GM21528 (cell line): ENCODE data around the gene NUMB.
"Not testable (repeated sequence)": the region's sequence is repeated elsewhere in the genome, so short reads cannot be mapped to it uniquely, and the experiment has no call there.

Source experiments
- ATAC-seq: cut with Tn5 transposase; IDR thresholded peaks from one replicate; pipeline ENCODE4 v1.9.1; 2021; ENCODE audit warnings: mild to moderate bottlenecking, moderate library complexity; ENCODE audit not compliant: unreplicated experiment, low FRiP score

NUMB gene

GRCh38 chr14:73424453-73424852 lies 33.9 kb downstream of the NUMB start:
- ATAC-seq, result no peak

GRCh38 chr14:73423092-73423491 lies 35.3 kb downstream of the NUMB start:
- ATAC-seq, result not testable (repeated sequence)

GRCh38 chr14:73422515-73422914 lies 35.8 kb downstream of the NUMB start:
- ATAC-seq, result no peak

DNA sequence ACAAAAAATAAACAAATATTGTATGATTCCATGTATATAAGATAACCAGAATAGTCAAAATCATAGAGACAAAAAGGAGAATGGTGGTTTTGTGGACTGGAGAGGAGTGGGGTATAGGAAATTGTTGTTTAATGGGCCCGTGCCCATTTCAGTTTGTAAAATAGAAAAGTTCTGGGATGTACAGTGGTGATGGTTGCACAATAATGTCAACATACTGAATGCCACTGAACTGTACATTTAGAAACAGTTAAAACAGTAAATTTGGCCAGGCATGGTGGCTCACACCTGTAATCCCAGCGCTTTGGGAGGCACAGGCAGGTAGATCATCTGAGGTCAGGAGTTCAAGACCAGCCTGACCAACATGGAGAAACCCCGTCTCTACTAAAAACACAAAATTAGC lies 40.1 kb downstream of the NUMB start:
- ATAC-seq, result no peak

DNA sequence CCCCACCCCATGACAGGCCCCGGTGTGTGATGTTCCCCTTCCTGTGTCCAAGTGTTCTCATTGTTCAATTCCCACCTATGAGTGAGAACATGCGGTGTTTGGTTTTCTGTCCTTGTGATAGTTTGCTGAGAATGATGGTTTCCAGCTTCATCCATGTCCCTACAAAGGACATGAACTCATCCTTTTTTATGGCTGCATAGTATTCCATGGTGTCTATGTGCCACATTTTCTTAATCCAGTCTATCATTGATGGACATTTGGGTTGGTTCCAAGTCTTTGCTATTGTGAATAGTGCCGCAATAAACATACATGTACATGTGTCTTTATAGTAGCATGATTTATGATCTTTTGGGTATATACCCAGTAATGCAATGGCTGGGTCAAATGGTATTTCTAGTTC lies 52.1 kb downstream of the NUMB start:
- ATAC-seq, result not testable (repeated sequence)

- ATAC-seq, result no peak
These were observed 55.1 kb downstream of the NUMB start for GRCh38 chr14:73403181-73403752.

DNA sequence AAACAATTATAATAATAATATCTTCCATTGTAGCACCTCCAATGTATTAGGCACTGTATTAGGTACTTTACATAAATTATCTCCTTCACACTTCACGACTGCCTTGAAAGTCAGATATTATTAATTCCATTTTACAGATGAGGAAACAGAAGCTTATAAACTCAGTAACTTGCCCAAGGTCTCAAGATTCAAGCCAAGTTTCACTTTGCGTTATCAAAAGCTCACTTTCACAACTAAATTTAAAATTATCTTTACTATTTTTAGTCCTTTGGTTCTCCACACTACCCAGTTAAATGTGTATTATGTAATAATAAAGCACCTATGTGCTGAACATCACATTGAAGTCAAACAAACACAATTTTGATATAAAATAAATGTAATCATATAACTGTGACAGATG lies 55.8 kb downstream of the NUMB start:
- no peak for ATAC-seq

- ATAC-seq, result no peak
These were observed 60.5 kb downstream of the NUMB start for GRCh38 chr14:73397810-73398209.

DNA sequence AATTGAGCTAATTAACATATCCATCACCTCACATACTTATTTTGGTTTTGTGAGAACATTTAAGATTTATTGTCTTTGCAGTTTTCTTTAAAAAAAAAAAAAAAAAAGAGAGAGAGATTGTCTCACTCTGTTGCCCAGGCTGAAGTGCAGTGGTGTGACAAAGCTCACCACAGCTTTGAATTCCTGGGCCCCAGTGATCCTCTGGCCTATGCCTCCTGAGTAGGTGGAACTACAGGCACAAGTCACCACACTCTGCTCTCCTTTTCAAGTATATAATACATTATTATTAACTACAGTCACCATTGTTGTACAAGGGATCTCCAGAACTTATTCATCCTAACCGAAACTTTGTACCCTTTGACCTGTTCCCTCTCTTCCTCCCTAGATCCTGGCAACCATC lies 64.0 kb downstream of the NUMB start:
- no peak for ATAC-seq

DNA sequence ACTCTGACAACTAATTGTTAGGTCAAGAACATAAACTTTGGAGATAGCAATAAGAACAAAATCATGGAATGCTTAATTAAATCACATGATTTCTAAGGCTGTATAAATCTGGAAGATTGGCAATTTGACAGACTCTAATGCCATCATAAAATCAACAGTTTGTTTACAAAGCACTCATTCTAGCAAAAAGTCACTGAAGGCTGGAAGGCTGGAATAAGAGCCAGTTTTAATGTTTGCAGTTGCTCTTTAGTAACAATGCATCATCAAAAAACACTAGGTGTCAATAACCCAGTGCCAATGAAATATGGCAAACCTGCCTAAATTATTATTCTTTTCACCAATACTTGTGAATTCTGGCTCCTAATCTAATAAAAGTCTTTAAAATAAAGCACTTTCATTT lies 65.0 kb downstream of the NUMB start:
- ATAC-seq, result no peak

GRCh38 chr14:73392329-73393257 lies 65.8 kb downstream of the NUMB start:
- no peak for ATAC-seq

DNA sequence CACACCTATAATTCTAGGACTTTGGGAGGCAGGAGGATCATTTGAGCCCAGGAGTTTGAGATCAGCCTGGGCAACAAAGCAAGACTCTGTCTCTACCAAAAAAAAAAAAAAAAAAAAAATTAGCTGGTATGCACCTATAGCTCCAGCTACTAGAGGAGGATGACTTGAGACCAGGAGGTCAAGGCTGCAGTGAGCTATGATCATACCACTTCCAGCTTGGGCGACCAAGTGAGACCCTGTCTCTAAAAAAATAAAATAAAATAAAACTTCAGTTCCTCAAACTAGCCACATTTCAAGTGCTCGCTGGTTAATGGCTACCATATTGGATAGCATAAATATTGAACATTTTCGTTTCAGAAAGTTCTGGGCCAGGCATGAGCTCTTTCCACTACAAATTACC lies 70.5 kb downstream of the NUMB start:
- not testable (repeated sequence) for ATAC-seq

DNA sequence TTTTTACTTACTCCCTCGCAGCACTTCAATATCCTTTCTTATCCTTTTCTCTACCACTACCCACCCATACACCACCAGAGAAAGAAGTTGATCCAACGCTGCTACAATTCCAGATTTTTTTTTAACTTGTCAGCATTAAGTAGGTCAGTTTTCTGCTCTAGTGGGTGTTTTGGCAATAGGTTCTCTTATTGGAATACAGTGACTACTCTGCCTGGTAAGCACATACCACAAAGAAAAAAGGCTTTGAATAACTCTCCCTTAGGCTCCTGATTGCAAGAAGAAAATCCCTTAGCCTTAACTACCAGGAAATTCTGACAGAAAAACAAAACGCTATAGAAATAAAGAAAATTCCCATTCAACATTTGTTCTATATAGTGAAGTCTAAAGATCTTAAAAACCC lies 72.0 kb downstream of the NUMB start:
- no peak for ATAC-seq

GRCh38 chr14:73385021-73385420 lies 73.3 kb downstream of the NUMB start:
- not testable (repeated sequence) for ATAC-seq

GRCh38 chr14:73383356-73383755 lies 75.0 kb downstream of the NUMB start:
- ATAC-seq, result no peak

GRCh38 chr14:73381380-73382013 lies 76.8 kb downstream of the NUMB start:
- no peak for ATAC-seq

GRCh38 chr14:73376585-73376984 lies 81.8 kb downstream of the NUMB start:
- ATAC-seq, result no peak

GRCh38 chr14:73375861-73376260 lies 82.5 kb downstream of the NUMB start:
- no peak for ATAC-seq

DNA sequence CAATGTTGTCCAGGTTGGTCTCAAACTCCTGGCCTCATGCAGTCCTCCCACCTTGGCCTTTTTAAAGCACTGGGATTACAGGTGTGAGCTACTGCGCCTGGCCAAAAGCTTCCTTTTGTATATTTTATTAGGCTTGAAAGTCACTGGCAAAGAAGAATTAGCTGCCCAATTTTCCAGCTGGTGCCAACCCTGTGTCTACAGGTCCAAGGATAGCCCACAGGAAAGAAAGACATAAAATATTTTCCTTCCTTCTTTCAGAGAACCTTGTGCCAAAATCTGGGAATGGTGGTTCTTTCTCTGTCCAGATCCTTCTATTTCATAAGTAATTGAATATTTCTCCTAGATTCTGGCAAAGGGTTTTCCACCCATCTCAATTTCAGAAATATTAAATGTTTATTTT lies 84.1 kb downstream of the NUMB start:
- no peak for ATAC-seq

- ATAC-seq, result no peak
These were observed 85.8 kb downstream of the NUMB start for GRCh38 chr14:73372529-73372928.

- no peak for ATAC-seq
These were observed 87.8 kb downstream of the NUMB start for GRCh38 chr14:73370561-73370960.

GRCh38 chr14:73369428-73369827 lies 88.9 kb downstream of the NUMB start:
- no peak for ATAC-seq
